CD14-positive monocyte (primary cell): ENCODE measurements around the gene RNF180. TPM values are rescaled to one million over a fixed set of nuclear protein-coding genes. Genes with fewer than 3 reads are reported as not detected.

Experiments
- DNase-seq, 3 donors: peaks; one replicate each; pipeline ENCODE4 v3.0.0-alpha.2; 2011 to 2022
- H2AFZ ChIP-seq: 2 replicates; pipeline ENCODE4 v1.6.0; 2012; ENCODE audit warnings: mild to moderate bottlenecking, low read depth, low read length, inconsistent platforms; ENCODE audit not compliant: insufficient read depth, poor library complexity, severe bottlenecking
- H3K27ac ChIP-seq, 2 donors: 1 replicate in 1 of 2; 2 replicates in 1 of 2; pipeline ENCODE4 v1.5.1; 2012 to 2013; ENCODE audit warnings: low read length in 2 of 2, control low read depth in 1 of 2, inconsistent platforms in 1 of 2, low read depth in 1 of 2, mild to moderate bottlenecking in 1 of 2
- H3K27me3 ChIP-seq, 2 donors: one replicate each; pipeline versions ENCODE4 v1.6.0 to v1.6.1; 2011 to 2013; ENCODE audit warnings: low read length in 2 of 2; ENCODE audit not compliant: control insufficient read depth in 2 of 2, insufficient read depth in 2 of 2
- H3K36me3 ChIP-seq, 2 donors: replicated peaks in 1 of 2; 1 replicate in 1 of 2; 2 replicates in 1 of 2; pipeline versions ENCODE4 v1.5.1 to v1.6.1; 2012 to 2013; ENCODE audit warnings: low read length in 2 of 2, control low read depth in 1 of 2, inconsistent platforms in 1 of 2, mild to moderate bottlenecking in 1 of 2; ENCODE audit not compliant: insufficient read depth in 2 of 2, control insufficient read depth in 1 of 2
- H3K4me1 ChIP-seq, 2 donors: 1 replicate in 1 of 2; 2 replicates in 1 of 2; pipeline versions ENCODE4 v1.5.1 to v1.6.1; 2012 to 2013; ENCODE audit warnings: low read length in 2 of 2, control low read depth in 1 of 2, inconsistent platforms in 1 of 2, mild to moderate bottlenecking in 1 of 2, moderate library complexity in 1 of 2; ENCODE audit not compliant: insufficient read depth in 2 of 2, control insufficient read depth in 1 of 2
- H3K4me2 ChIP-seq: replicated peaks from 2 replicates; pipeline ENCODE3; 2012; ENCODE audit warnings: low read length, moderate library complexity, mild to moderate bottlenecking; ENCODE audit not compliant: poor library complexity, severe bottlenecking; ENCODE audit errors: extremely low read depth
- H3K4me3 ChIP-seq, 3 experiments: fragments of 200-600 bp in 1 of 3; sonication (generic) in 1 of 3; replicated peaks in 1 of 3; 1 replicate in 2 of 3; 2 replicates in 1 of 3; pipeline ENCODE4 v1.5.1; 2011 to 2013; ENCODE audit warnings: low read length in 3 of 3, mild to moderate bottlenecking in 3 of 3, control low read depth in 2 of 3, low read depth in 2 of 3, inconsistent platforms in 1 of 3, moderate library complexity in 1 of 3
- H3K79me2 ChIP-seq: 2 replicates; pipeline ENCODE4 v1.6.0; 2012; ENCODE audit warnings: mild to moderate bottlenecking, control low read depth, inconsistent platforms, low read length, moderate library complexity; ENCODE audit not compliant: insufficient read depth
- H3K9ac ChIP-seq: 2 replicates; pipeline ENCODE4 v1.6.0; 2017; ENCODE audit warnings: low read length, mild to moderate bottlenecking; ENCODE audit not compliant: insufficient read depth, poor library complexity, severe bottlenecking
- H3K9me3 ChIP-seq, 2 donors: replicated peaks in 1 of 2; 1 replicate in 1 of 2; 2 replicates in 1 of 2; pipeline versions ENCODE4 v1.5.1 to v1.6.1; 2012 to 2013; ENCODE audit warnings: low read length in 2 of 2, control low read depth in 1 of 2; ENCODE audit not compliant: control insufficient read depth in 1 of 2, insufficient read depth in 1 of 2
- H4K20me1 ChIP-seq: 2 replicates; pipeline ENCODE4 v1.6.0; 2012; ENCODE audit warnings: mild to moderate bottlenecking, low read length, control low read depth, moderate library complexity; ENCODE audit not compliant: insufficient read depth
- H3K27ac Mint-ChIP-seq, 7 donors: one replicate each; pipeline ENCODE4 v1.8.0; 2020; ENCODE audit warnings: mild to moderate bottlenecking in 7 of 7, mixed read lengths in 7 of 7, moderate library complexity in 6 of 7, inconsistent platforms in 2 of 7
- H3K27me3 Mint-ChIP-seq, 3 donors: one replicate each; pipeline ENCODE4 v1.8.0; 2021 to 2022; ENCODE audit warnings: low read depth in 3 of 3, mild to moderate bottlenecking in 3 of 3, mixed read lengths in 3 of 3, moderate library complexity in 3 of 3, inconsistent platforms in 1 of 3
- H3K36me3 Mint-ChIP-seq, 2 donors: one replicate each; pipeline ENCODE4 v1.8.0; 2020; ENCODE audit warnings: mixed read lengths in 2 of 2, inconsistent platforms in 1 of 2, mild to moderate bottlenecking in 1 of 2
- H3K4me1 Mint-ChIP-seq: one replicate; pipeline ENCODE4 v1.8.0; 2020; ENCODE audit warnings: mild to moderate bottlenecking, mixed read lengths
- H3K4me3 Mint-ChIP-seq, 2 donors: one replicate each; pipeline ENCODE4 v1.8.0; 2020; ENCODE audit warnings: mild to moderate bottlenecking in 2 of 2, mixed read lengths in 2 of 2, moderate library complexity in 1 of 2
- H3K9me3 Mint-ChIP-seq, 7 donors: one replicate each; pipeline ENCODE4 v1.8.0; 2020 to 2022; ENCODE audit warnings: mixed read lengths in 7 of 7, mild to moderate bottlenecking in 6 of 7, moderate library complexity in 6 of 7, inconsistent platforms in 2 of 7
- WGBS: methylation state at CpG from one replicate; pipeline ENCODE4 v1.1.5; 2013; ENCODE audit warnings: missing lambda C conversion rate; ENCODE audit not compliant: insufficient coverage; 5-methylcytosine and 5-hydroxymethylcytosine counted together
- intact Hi-C, 2 donors: fragments of 100-400 bp; cut with micrococcal nuclease; formaldehyde crosslinking; loops; one replicate each; pipeline versions ENCODE4 v1.15.0 to v1.15.1; 2023
- polyA minus RNA-seq: library from RNA; depleted of rRNA, polyadenylated mRNA; stranded (reverse); fragments of >200 nt; gene quantifications from 2 replicates; pipeline ENCODE4 v1.2.3, GENCODE V29; 2012
- polyA plus RNA-seq, 3 donors: library from polyadenylated mRNA; depleted of rRNA in 1 of 3; unstranded in 2 of 3; stranded (reverse) in 1 of 3; fragments of 300-500 nt in 2 of 3; fragments of >200 nt in 1 of 3; fragmentation: Illumina TruSeq in 2 of 3; gene quantifications; 1 replicate in 2 of 3; 2 replicates in 1 of 3; pipeline ENCODE4 v1.2.3, GENCODE V29; 2012 to 2021
- total RNA-seq, 12 experiments: library from RNA in 1 of 12; stranded (reverse) in 1 of 12; fragments of 120-200 nt in 1 of 12; gene quantifications; one replicate each; pipeline ENCODE4 v1.2.4 and lab custom pipeline; 2013 to 2026; ENCODE audit warnings: mixed read lengths in 6 of 12, inconsistent platforms in 1 of 12
- TF ChIP-seq, protein P1 (sequence below): fragments of 200-600 bp; IDR thresholded peaks from one replicate; pipeline ENCODE4 v1.8.0; 2022; ENCODE audit warnings: antibody characterized with exemption, mild to moderate bottlenecking

Gene RNF180
- 0.02 TPM for total RNA-seq (2013)
- polyA plus RNA-seq, result not detected
- polyA minus RNA-seq, result not detected in 2 replicates
- 0 to 1.5 (median 0.08) reads per million in 11 experiments for total RNA-seq (lab: John Stamatoyannopoulos, UW)

DNA sequence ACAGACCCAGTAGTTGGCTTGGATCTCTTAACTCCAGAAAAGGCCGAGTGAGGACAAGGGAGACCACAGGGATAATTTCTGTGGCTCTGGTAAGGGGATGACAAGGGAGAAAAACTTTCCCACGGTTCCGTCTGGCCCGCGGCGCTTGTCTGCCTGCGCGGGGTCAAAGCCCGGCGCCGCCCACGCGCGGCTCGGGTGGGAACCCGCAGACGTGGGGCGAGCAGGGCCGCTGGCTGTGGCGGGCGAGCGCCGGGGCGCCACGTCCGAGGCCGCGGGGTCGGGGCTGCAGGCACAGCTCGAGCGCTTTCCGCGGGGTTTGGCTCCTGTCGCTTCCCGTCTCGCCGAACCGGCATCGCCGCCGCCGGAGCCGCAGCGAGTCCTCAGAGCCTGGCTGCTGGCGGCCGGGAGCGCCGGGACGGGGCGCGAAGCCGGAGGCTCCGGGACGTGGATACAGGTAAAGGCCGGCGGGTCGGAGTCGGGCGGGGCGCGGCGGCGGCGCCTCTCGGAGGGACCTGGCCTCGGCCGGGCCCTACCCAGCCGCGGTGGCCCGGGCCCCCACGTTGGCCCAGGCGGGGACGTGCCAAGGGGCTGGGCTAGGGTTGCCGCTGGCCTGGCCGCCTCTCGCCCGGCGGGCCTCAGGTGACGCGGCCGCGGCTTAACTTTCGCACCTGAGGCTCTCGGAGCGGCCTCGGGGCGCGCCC is at the start of gene RNF180:
RNF180 (plus strand) TSS at position 344 of the 701 bp plus-strand sequence. CDS start 34,965 bp downstream, outside the sequence.
- Mint-ChIP-seq H3K4me1 (peaks cover 12% of the 10 kb centered on the region), H3K27ac (no peak within 1 kb of the TSS), H3K36me3 (no peaks in the 10 kb centered on the region), H3K9me3 (peaks cover 0 to 16% (median 7%) of the 10 kb centered on the region in 7 donors), H3K27me3 (peaks cover 38 to 52% (median 48%) of the 10 kb centered on the region in 3 donors), H3K4me3 (peak within 1 kb of the TSS in 1 of 2 donors; percentile 80)
- H3K4me2 ChIP-seq, result peak within 1 kb of the TSS; percentile 47
- WGBS, result under 1% methylated on average over 88 of the region's 88 CpGs
- H3K4me1 ChIP-seq, result peaks cover 0 to 9% of the 10 kb centered on the region in 2 donors
- H3K9me3 ChIP-seq, result peaks cover 0 to 15% of the 10 kb centered on the region in 2 donors
- no peaks in the 10 kb centered on the region for H3K79me2 ChIP-seq
- DNase-seq, result no peak
- no peaks in the 10 kb centered on the region for H3K36me3 ChIP-seq
- H3K27ac ChIP-seq, result no peak within 1 kb of the TSS
- H2AFZ ChIP-seq, result peak within 1 kb of the TSS; percentile 20
- no peaks in the 10 kb centered on the region for H4K20me1 ChIP-seq
- H3K27me3 ChIP-seq, result peaks cover 51 to 59% of the 10 kb centered on the region in 2 donors
- TF ChIP-seq, protein P1, sequence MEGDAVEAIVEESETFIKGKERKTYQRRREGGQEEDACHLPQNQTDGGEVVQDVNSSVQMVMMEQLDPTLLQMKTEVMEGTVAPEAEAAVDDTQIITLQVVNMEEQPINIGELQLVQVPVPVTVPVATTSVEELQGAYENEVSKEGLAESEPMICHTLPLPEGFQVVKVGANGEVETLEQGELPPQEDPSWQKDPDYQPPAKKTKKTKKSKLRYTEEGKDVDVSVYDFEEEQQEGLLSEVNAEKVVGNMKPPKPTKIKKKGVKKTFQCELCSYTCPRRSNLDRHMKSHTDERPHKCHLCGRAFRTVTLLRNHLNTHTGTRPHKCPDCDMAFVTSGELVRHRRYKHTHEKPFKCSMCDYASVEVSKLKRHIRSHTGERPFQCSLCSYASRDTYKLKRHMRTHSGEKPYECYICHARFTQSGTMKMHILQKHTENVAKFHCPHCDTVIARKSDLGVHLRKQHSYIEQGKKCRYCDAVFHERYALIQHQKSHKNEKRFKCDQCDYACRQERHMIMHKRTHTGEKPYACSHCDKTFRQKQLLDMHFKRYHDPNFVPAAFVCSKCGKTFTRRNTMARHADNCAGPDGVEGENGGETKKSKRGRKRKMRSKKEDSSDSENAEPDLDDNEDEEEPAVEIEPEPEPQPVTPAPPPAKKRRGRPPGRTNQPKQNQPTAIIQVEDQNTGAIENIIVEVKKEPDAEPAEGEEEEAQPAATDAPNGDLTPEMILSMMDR, result no peak
- no peak within 1 kb of the TSS for H3K9ac ChIP-seq
- intact Hi-C loops, result no loop called here
- peak within 1 kb of the TSS in 1 of 3 experiments; percentile 37 for H3K4me3 ChIP-seq

DNA sequence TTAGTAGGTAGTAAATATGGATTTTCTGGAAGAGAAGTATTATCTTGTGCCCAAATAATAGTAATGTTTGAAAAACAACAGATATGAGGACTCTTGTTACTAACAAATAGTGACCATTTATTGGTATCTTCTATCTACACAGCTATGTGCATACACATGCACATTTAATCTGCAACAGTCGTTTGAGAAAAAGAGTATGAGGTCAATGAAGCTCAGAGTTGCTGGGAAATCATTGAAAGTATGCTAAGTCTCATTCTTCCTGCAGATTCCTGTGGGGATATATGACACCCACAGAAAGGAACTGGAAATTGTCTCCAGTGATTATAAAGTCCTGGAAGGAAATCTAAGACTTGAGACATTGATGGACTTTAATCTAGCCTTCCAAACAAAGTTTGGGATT is 40.1 kb upstream of the RNF180 start:
- Histone ChIP-seq H3K27me3 (no peaks in the 10 kb centered on the region), H3K4me2 (no peak overlapping the region), H3K79me2 (no peaks in the 10 kb centered on the region), H3K27ac (no peak overlapping the region), H3K36me3 (no peaks in the 10 kb centered on the region), H3K9ac (no peak overlapping the region), H3K4me1 (no peaks in the 10 kb centered on the region), H3K9me3 (no peaks in the 10 kb centered on the region), H2AFZ (no peak overlapping the region), H3K4me3 (no peak overlapping the region), H4K20me1 (no peaks in the 10 kb centered on the region)
- H3K36me3 Mint-ChIP-seq, result no peaks in the 10 kb centered on the region
- peaks cover 0 to 5% (median 0%) of the 10 kb centered on the region in 7 donors for H3K9me3 Mint-ChIP-seq
- H3K4me3 Mint-ChIP-seq, result no peak overlapping the region
- no peaks in the 10 kb centered on the region for H3K4me1 Mint-ChIP-seq
- no peaks in the 10 kb centered on the region for H3K27me3 Mint-ChIP-seq
- H3K27ac Mint-ChIP-seq, result no peak overlapping the region
- TF ChIP-seq, protein P1, result no peak
- WGBS, result no CpG with 5 or more reads among the region's 1 CpG
- intact Hi-C loops, result no loop called here
- DNase-seq, result no peak
